Prostate gland (tissue), 2 donors: Measurements from ENCODE around the gene SAMD8.

Experiments
- CTCF ChIP-seq, 4 experiments: fragments of 200-600 bp in 2 of 4; fragments of 450-650 bp in 2 of 4; sonication (generic) in 2 of 4; IDR thresholded peaks; 1 replicate in 3 of 4; 2 replicates in 1 of 4; pipeline ENCODE4 v1.5.1; 2016 to 2019; ENCODE audit warnings: antibody characterized with exemption in 4 of 4, mild to moderate bottlenecking in 2 of 4, moderate library complexity in 2 of 4
- POLR2A ChIP-seq: fragments of 450-650 bp; IDR thresholded peaks from one replicate; pipeline ENCODE4 v1.6.1; 2016; ENCODE audit warnings: antibody characterized with exemption, mild to moderate bottlenecking

- no peak for TF ChIP-seq CTCF (IDR thresholded peaks at IDR 0.05)
- no peak for TF ChIP-seq POLR2A
Measured at GRCh38 chr10:75104842-75105241, 6.6 kb upstream of the SAMD8 start.
